ENCODE data around the gene ALG12. TPM values are rescaled to one million over a fixed set of nuclear protein-coding genes. Genes with fewer than 3 reads are reported as not detected.

ALG12 gene
- total RNA-seq, 1 experiment from 2014 or later: 29.2 TPM

GRCh38 chr22:49913446-49913845 is 4.8 kb downstream of the ALG12 start (continued):
- TF ChIP-seq ARID4B (CRISPR knock-in tag; IDR thresholded peaks at IDR 0.05; ENCODE audit: borderline replicate concordance): no peak
- TF ChIP-seq CBFB (CRISPR knock-in tag; IDR thresholded peaks at IDR 0.05; ENCODE audit: low read depth): no peak
- no peak for TF ChIP-seq MLX (CRISPR knock-in tag; IDR thresholded peaks at IDR 0.05)
- no peak for TF ChIP-seq ZNF263 (CRISPR knock-in tag; IDR thresholded peaks at IDR 0.05; ENCODE audit: low read depth)
- TF ChIP-seq MAX (CRISPR knock-in tag; IDR thresholded peaks at IDR 0.05): no peak
- TF ChIP-seq OVOL2 (CRISPR knock-in tag; IDR thresholded peaks at IDR 0.05; ENCODE audit: borderline replicate concordance): no peak
- TF ChIP-seq ATF2 (CRISPR knock-in tag; IDR thresholded peaks at IDR 0.05; ENCODE audit: borderline replicate concordance, low read depth): no peak
- TF ChIP-seq JAZF1 (CRISPR knock-in tag; IDR thresholded peaks at IDR 0.05): no peak

- no peak for TF ChIP-seq TCF7 (CRISPR knock-in tag; IDR thresholded peaks at IDR 0.05; ENCODE audit: low read depth)
- TF ChIP-seq HMGA2 (CRISPR knock-in tag; IDR thresholded peaks at IDR 0.05): no peak
- DNase-seq (ENCODE audit: low spot score) (no peak), ATAC-seq (no peak)
- Mint-ChIP-seq H3K4me1 (no peaks in the 10 kb centered on the region), H3K27ac (no peak overlapping the region), H3K4me3 (no peak overlapping the region), H3K36me3 (peaks cover 10% of the 10 kb centered on the region), H3K9me3 (no peaks in the 10 kb centered on the region), H3K27me3 (ENCODE audit: low read depth) (no peaks in the 10 kb centered on the region)
- ChIA-PET POLR2A (no interaction called here), CTCF (no interaction called here)
These were observed 5.2 kb downstream of the ALG12 start for GRCh38 chr22:49913026-49913425.

- Mint-ChIP-seq H3K4me3 (no peak overlapping the region), H3K36me3 (peaks cover 17% of the 10 kb centered on the region), H3K9me3 (no peaks in the 10 kb centered on the region), H3K27me3 (ENCODE audit: low read depth) (no peaks in the 10 kb centered on the region), H3K27ac (no peak overlapping the region), H3K4me1 (no peaks in the 10 kb centered on the region)
- no peak for DNase-seq (ENCODE audit: low spot score)
- ChIA-PET CTCF (no interaction called here), POLR2A (interaction anchor here (0.6 kb wide), 1 partner anchor 213 kb away, joined by 4 read pairs; no protein-coding TSS in a partner anchor)
- ATAC-seq: no peak
- TF ChIP-seq HMGXB4 (CRISPR knock-in tag; IDR thresholded peaks at IDR 0.05): no peak
- TF ChIP-seq FOXP1 (CRISPR knock-in tag; IDR thresholded peaks at IDR 0.05; ENCODE audit: borderline replicate concordance): no peak
- no peak for TF ChIP-seq OVOL2 (CRISPR knock-in tag; IDR thresholded peaks at IDR 0.05; ENCODE audit: borderline replicate concordance)
- TF ChIP-seq CTCF (IDR thresholded peaks at IDR 0.05): no peak
- TF ChIP-seq MLX (CRISPR knock-in tag; IDR thresholded peaks at IDR 0.05): no peak
- no peak for TF ChIP-seq ZNF219 (CRISPR knock-in tag; IDR thresholded peaks at IDR 0.05; ENCODE audit: borderline replicate concordance)
- TF ChIP-seq ZMAT4 (CRISPR knock-in tag; IDR thresholded peaks at IDR 0.05): no peak
- TF ChIP-seq ZNF317 (CRISPR knock-in tag; IDR thresholded peaks at IDR 0.05; ENCODE audit: borderline replicate concordance, low read depth): no peak
- TF ChIP-seq ZNF121 (CRISPR knock-in tag; IDR thresholded peaks at IDR 0.05): no peak
- TF ChIP-seq TEAD1 (CRISPR knock-in tag; IDR thresholded peaks at IDR 0.05): no peak
- TF ChIP-seq RORB (CRISPR knock-in tag; IDR thresholded peaks at IDR 0.05): no peak
- no peak for TF ChIP-seq TP53 (CRISPR knock-in tag; IDR thresholded peaks at IDR 0.05)
These were observed 6.2 kb downstream of the ALG12 start for GRCh38 chr22:49911881-49912625.

Measured in WTC11 (cell line).